Epithelial cell of proximal tubule (primary cell): ENCODE results near the gene ROCK2. TPM values are rescaled to one million over a fixed set of nuclear protein-coding genes. Genes with fewer than 3 reads are reported as not detected.

Source experiments
- DNase-seq: peaks from one replicate; pipeline ENCODE4 v3.0.0-alpha.2; 2011; ENCODE audit warnings: low read depth
- H3K4me3 ChIP-seq: 2 replicates; pipeline ENCODE4 v1.5.1; 2011; ENCODE audit warnings: low read depth, mild to moderate bottlenecking, low read length
- total RNA-seq: library from RNA; depleted of rRNA; stranded (reverse); fragments of >200 nt; gene quantifications from 2 replicates; pipeline ENCODE4 v1.2.3, GENCODE V29; 2015
- TF ChIP-seq, protein P1 (sequence below): conservative IDR thresholded peaks from 2 replicates; pipeline ENCODE4 v1.5.1; 2012; ENCODE audit warnings: low read depth, mild to moderate bottlenecking, low read length

The ROCK2 gene
- total RNA-seq, 1 donor from 2014 or later = 22.2 TPM

DNA sequence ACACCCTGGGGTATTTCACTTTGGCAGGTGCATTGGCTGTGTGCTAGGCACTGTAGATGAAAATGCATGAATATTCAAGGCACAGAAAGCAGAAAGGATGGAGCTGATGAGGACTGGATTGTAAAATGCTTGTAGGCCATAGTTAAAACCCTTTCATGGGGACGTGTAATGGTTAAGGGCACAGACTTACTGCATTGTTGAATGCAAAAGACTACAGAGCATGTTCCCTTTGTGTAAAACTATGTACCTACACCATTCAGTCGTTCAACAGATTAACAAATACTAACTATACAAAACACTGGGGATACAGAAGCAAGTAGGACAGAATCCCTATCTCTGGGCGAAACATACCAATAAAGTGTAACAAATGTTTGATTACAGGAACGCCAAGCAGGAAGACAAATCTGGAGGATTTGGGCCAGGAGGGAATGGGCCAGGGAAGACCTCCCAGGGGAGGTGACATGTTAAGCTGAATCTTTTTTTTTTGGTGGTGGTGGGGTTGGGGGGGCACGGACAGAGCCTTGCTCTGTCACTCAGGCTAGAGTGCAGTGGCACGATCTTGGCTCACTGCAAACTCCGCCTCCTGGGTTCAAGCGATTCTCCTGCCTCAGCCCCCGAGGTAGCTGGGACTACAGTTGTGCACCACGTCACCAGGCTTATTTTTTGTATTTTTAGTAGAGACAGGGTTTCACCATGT, 19.6 kb upstream of the ROCK2 start:
- TF ChIP-seq, protein P1, sequence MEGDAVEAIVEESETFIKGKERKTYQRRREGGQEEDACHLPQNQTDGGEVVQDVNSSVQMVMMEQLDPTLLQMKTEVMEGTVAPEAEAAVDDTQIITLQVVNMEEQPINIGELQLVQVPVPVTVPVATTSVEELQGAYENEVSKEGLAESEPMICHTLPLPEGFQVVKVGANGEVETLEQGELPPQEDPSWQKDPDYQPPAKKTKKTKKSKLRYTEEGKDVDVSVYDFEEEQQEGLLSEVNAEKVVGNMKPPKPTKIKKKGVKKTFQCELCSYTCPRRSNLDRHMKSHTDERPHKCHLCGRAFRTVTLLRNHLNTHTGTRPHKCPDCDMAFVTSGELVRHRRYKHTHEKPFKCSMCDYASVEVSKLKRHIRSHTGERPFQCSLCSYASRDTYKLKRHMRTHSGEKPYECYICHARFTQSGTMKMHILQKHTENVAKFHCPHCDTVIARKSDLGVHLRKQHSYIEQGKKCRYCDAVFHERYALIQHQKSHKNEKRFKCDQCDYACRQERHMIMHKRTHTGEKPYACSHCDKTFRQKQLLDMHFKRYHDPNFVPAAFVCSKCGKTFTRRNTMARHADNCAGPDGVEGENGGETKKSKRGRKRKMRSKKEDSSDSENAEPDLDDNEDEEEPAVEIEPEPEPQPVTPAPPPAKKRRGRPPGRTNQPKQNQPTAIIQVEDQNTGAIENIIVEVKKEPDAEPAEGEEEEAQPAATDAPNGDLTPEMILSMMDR = no peak
- DNase-seq = no peak
- H3K4me3 ChIP-seq = no peak overlapping the region

DNA sequence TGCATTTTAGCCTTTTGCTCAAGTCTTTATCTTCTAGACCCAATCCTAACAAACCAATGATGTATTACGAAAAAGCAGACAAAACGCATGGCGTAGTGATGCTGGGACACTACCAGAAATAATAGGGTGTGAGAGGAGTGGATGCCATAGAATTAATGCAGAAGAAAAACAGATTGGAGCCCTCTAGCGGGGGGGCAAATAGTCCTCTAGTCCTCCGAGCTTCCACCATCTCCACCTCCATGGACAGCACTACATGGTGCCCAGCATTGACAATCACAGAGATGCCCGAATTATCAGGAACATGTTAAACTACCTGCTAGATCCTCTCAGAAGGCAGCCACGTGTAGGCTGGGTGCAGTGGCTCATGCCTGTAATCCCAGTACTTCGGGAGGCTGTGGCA, 15.4 kb upstream of the ROCK2 start:
- TF ChIP-seq, protein P1 = no peak
- no peak overlapping the region for H3K4me3 ChIP-seq
- DNase-seq = no peak

DNA sequence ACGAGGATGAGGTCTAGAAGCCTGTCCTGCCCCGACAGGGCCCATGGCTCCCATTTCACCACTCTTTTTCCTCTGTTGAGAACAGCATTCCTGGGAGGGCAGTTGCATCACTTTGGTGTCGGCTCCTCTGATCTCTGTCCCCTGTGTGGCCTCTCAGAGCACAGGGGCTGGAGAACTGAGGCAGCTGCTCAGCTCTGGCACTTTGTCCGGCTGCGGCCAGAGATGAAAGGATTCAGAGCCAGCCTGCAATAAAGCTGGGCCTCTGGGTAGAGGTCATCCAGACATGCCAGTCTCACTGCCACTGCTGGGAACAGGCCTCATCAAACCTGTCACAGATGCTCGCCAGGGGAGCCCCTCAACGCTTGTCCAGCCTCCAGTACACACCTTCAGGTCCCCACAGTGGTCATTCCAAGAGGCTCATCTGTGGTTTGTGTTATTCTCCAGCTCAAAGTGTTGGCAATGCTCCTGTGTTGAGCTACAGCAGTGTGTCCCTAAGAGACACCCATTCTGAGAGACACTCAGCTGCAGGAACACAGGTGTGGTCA, 13.1 kb upstream of the ROCK2 start:
- TF ChIP-seq, protein P1 = no peak

DNA sequence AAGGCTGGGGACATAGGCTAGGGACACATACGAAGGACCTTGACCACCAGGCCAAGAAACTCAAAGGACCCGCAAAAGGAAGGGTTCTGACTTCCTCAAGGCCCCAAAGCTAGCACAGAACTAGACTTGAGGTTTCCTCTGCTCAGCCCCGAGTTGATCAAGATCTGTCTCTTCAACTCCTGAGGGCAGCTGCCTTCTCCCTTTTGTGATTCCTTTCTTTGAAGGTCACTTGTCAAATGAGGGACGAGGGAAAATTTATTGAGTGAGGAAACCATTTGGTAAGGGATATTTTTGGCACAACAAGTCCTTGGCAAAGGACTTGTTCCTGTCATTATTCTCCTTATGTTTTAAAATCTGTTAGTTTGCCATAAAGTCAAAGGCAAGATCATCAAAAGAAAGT, 12.3 kb upstream of the ROCK2 start:
- no peak overlapping the region for H3K4me3 ChIP-seq
- no peak for DNase-seq
- TF ChIP-seq, protein P1 = no peak

More for the DNA sequence above, 13.1 kb upstream of the ROCK2 start:
- no peak for DNase-seq
- H3K4me3 ChIP-seq = no peak overlapping the region

DNA sequence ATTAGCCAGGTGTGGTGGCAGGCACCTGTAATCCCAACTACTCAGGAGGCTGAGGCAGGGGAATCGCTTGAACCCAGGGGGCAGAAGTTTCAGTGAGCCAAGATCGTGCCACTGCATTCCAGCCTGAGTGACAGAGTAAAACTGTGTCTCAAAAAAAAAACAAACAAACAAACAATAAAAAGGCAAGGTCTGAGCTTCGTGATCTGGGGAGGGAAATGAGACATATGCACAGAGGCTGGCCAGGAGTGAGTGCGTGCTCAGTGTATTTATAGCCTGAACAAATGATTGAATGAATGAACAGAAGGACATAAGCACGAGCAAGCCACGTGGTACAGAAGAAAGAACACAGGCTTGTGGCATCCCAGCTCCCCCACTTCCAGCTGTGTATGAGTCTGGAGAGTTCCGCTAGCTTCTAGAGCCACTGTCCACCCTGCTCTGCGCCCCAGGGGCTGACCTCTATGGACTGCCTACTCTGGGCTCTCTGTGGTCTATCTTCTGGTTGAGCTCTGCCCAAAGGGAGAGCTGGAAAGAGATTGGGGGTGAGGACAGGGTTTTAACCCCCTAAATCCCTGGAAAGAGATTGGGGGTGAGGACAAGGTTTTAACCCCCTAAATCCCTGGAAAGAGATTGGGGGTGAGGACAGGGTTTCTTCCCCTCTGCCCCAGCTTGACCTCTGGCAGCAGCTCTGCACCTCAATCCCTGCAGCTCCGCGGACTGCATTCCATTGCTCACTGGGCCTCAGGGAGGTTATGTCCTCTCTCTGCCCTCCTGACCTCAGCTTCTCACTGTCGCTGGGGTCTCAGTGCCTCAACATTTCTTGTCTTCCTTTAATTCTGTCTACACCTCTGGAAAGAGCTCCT, 11.0 kb upstream of the ROCK2 start:
- DNase-seq = no peak
- H3K4me3 ChIP-seq = no peak overlapping the region
- TF ChIP-seq, protein P1 = no peak

DNA sequence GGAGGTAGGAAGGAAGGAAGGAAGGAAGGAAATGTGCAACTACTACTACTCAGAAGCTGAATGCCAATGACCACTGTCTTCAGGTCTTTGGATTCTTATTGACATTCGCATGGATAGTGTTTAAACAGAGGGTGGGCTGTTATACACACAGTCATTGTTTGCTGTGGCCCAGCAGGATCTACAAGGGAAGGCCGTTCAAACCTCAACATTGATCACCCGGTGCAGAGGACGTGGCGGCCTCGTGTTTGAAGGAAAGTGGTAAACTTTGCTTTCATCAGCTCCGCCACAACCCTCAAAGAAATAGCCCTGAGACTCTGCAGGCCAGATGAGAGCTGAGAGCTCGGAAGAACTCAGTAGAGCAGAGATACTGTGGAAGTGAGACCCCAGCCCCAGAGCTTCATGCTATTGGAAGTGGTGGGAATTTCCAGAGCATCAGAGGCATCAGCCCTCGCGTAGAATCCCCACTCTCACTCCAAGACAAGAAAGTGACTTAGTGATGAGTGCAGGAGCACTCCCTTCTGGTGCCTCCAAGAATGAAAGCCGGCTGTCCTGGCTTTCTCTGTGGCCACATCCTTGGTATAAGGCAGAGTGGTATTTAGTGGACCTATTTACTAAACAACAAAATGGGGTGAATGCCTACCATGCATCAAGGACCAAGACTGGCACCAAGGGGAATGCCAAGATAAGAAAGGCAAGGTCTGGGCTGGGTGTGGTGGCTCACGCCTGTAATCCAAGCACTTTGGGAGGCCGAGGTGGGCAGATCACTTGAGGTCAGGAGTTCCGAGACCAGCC, 10.1 kb upstream of the ROCK2 start:
- no peak for DNase-seq
- no peak overlapping the region for H3K4me3 ChIP-seq
- TF ChIP-seq, protein P1 = no peak
